ENCODE measurements around the gene HOXC9.
A peak's percentile ranks its signal among the peaks of the same experiment; 100 is the strongest.

The HOXC9 gene

DNA sequence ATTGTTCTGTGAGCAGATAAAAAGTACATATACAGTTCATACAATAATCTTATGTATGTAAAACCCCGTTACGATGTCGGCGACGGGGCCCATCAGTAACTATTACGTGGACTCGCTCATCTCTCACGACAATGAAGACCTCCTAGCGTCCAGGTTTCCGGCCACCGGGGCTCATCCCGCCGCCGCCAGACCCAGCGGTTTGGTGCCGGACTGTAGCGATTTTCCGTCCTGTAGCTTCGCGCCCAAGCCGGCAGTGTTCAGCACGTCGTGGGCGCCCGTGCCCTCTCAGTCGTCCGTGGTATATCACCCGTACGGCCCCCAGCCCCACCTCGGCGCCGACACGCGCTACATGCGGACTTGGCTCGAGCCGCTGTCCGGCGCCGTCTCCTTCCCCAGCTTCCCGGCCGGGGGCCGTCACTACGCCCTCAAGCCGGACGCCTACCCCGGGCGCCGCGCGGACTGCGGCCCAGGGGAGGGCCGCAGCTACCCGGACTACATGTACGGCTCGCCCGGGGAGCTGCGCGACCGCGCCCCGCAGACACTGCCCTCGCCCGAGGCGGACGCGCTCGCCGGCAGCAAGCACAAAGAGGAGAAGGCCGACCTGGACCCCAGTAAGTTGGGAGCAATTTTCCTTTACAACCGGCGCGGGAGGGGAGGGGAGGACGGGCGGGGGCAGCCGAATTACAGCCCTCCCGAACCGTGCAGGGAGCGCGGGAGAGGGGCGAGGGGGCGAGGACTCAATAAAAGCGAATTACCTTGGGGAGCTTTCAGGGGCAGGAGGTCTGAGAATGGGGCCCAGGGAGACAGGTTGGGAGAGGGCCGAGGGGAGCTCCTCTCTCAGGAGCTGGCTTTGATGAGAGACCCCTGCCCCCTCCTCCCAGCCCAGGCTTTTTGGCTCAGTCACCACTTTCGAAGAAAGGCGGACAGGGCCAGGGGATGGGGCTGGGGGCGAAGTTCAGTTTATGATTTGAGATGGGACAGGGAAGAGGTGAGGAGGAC is at the start of gene HOXC9:
Gene HOXC9, plus strand, starts transcription at position 46 of the 999 bp plus-strand sequence. Its CDS starts 28 bp downstream, at position 74.
- no peak for DNase-seq (ENCODE audit: low read depth)
- TF ChIP-seq, protein P1, sequence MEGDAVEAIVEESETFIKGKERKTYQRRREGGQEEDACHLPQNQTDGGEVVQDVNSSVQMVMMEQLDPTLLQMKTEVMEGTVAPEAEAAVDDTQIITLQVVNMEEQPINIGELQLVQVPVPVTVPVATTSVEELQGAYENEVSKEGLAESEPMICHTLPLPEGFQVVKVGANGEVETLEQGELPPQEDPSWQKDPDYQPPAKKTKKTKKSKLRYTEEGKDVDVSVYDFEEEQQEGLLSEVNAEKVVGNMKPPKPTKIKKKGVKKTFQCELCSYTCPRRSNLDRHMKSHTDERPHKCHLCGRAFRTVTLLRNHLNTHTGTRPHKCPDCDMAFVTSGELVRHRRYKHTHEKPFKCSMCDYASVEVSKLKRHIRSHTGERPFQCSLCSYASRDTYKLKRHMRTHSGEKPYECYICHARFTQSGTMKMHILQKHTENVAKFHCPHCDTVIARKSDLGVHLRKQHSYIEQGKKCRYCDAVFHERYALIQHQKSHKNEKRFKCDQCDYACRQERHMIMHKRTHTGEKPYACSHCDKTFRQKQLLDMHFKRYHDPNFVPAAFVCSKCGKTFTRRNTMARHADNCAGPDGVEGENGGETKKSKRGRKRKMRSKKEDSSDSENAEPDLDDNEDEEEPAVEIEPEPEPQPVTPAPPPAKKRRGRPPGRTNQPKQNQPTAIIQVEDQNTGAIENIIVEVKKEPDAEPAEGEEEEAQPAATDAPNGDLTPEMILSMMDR (IDR thresholded peaks at IDR 0.05; ENCODE audit: insufficient read depth, low read depth, low read length, missing control alignments), result no peak

DNA sequence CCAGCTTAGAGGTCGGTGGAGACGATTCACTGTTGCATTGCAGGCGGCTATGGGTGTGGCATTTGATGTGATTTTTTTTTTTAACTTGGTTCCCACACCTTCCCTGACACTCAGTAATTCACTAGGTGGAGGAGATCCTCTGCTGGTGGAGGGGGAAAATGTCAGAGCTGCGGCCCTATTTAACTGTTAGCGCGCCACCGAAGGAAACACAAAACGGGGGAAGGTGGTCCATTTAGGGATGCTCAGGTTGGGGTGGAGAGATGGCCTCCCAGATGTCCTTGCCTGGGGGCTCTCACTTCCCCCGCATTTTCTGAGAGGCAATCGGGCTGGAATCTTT is 49.6 kb upstream of the HOXC9 start:
- peak; percentile 14 for DNase-seq (ENCODE audit: low read depth)
- TF ChIP-seq, protein P1 (IDR thresholded peaks at IDR 0.05; ENCODE audit: insufficient read depth, low read depth, low read length, missing control alignments), result peak; percentile 30
- no peak overlapping the region for H3K4me3 ChIP-seq (ENCODE audit: low read length)

More for the DNA sequence above, at the start of gene HOXC9:
- H3K4me3 ChIP-seq (ENCODE audit: low read length), result peak within 1 kb of the TSS; percentile 33

DNA sequence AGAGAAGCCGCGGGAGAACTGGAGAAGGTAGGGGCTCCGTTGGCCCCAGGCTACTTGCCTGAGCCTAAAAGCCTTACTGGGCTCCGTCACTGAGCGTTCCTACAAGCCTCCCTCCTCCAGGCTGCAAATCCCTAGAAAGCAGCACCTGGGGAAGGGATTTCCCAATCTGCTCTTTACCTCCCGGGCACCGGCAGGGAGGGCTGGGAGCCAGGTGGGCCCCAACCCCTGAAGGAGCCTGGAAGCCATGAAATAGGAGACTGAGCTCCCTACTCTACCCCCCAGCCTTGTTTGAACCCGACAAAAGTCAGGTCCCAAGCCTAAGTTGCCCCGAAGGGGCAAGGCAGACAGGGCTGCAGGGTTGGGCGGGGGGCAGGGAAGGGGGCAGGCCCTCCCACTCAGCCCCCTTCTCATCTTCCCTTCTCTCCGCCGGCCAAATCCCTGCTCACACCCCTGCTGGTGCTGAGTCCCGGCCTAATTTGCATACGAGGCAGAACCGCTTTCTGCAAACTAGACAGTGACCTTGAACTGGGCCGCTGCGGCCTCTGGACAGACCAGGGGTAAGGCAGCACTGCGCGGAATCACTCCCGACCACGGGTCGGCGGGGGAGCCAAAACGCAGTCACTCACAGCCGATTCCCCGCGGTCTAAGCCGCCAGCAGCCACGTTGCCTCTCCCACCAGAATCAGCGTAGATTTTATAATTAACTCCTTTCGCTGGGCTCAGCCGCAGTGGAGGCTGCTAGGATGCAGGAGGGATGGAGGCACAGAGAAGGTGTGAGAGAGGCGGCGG is 49.0 kb upstream of the HOXC9 start:
- TF ChIP-seq, protein P1 (IDR thresholded peaks at IDR 0.05; ENCODE audit: insufficient read depth, low read depth, low read length, missing control alignments), result no peak
- H3K4me3 ChIP-seq (ENCODE audit: low read length), result no peak overlapping the region
- DNase-seq (ENCODE audit: low read depth), result no peak

DNA sequence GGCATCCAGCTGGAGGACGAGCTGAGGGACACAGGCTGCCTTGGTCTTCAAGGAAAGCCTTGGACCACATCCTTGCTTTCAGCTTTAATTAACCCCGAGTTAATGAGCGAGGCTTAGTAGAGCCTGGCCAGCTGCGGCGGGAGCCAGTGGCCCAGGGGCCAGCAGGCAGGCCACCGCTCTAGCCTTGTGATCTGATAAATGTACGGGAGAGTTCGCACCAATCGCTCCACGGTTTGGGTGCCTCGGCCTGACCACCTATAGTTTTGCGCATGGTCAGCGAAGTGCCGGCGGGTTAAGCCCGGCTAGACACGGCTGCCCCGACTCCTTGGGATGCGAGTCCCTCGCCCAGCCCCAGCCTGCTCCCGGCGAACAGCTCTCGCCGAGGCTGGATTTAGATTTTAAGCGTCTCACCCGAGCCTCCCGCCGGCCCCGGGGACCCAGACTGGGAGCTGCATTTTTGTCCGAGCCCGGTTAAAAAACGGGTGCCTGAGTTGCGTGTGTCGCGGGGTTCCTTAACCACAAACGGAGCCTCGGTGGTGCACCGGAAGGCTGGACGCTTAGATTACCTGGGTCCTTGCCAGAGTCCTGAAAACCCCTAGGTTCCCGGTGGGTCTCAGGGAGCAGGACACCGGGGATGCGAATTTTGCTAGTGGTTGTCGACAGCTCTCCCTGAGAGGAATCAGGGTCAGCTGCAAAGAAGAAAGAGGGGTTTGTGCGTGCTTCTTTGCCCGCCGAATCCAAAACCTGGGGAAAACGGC is 48.2 kb upstream of the HOXC9 start:
- no peak for DNase-seq (ENCODE audit: low read depth)
- TF ChIP-seq, protein P1 (IDR thresholded peaks at IDR 0.05; ENCODE audit: insufficient read depth, low read depth, low read length, missing control alignments), result no peak

DNA sequence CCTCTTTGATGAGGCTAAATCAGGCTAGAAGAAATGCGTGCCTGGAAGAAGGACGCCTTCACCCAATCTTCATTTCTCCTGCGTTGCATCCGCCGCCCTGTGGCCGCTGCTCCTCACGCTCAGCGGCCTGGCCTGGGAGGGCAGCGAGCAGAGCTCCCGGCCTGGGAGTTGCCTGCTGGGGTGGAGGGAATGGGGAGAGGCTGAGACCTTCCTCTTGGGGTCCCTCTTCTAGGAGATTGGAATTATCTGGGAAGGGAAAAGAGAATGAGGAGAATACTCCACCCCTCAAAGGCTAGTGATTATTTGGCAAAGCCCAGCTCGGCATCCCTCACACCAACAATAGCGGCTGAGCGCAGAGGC is 47.6 kb upstream of the HOXC9 start:
- no peak overlapping the region for H3K4me3 ChIP-seq (ENCODE audit: low read length)
- TF ChIP-seq, protein P1 (IDR thresholded peaks at IDR 0.05; ENCODE audit: insufficient read depth, low read depth, low read length, missing control alignments), result no peak
- DNase-seq (ENCODE audit: low read depth), result peak; percentile 8

More for the DNA sequence above, 48.2 kb upstream of the HOXC9 start:
- H3K4me3 ChIP-seq (ENCODE audit: low read length), result no peak overlapping the region

DNA sequence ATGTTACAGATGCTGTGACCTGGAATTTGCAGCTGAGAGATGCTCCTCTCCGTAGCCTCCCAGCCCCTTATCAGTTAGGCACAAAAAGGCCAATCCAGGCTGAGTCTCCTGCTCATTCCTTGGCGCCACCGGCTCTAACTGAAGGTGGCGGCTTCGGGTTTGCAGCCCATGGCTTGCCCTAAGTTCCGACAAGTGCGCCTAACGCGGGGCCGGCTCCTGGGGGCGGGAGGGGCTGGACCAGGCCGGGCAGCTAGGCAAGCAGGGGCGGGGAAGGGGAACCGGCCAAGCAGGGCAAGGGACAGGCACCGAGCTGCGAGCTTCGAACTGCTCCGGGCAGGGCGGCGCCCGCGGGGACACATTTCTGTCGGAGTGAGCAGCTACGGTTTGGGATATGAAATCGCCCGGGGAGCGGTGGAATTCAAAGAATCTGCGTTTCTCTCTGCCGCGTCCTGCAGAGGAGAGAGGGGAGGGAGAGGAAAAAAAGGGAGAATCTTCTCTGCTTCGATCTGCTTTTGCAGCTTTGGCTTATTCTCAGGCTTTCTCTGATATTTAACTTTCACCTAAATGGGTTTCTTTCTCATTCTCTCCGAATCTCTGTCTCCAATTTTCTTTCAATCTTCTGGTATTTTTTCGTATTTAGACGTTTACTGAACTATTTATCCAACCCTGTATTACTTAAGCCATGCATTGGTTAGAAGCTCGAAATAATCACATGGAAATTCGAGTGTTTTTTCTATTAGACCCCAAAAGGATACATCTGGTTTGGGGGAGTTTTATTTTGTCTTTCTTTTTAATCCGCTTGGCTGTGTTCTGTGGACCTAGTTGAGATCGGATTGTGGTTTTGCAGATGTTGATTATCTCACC is 46.9 kb upstream of the HOXC9 start:
- DNase-seq (ENCODE audit: low read depth), result no peak
- H3K4me3 ChIP-seq (ENCODE audit: low read length), result no peak overlapping the region
- TF ChIP-seq, protein P1 (IDR thresholded peaks at IDR 0.05; ENCODE audit: insufficient read depth, low read depth, low read length, missing control alignments), result no peak
